ENCODE data around the gene MAPK7. TPM values are rescaled to one million over a fixed set of nuclear protein-coding genes. Genes with fewer than 3 reads are reported as not detected.
A peak's percentile ranks its signal among the peaks of the same experiment; 100 is the strongest.

The MAPK7 gene
- total and polyA plus RNA-seq, 10 of the 15 experiments (the other 5 are each of a cell fraction or from before 2014, with no cell fraction given), result 0.37 to 13.5 (median 5.6) TPM

DNA sequence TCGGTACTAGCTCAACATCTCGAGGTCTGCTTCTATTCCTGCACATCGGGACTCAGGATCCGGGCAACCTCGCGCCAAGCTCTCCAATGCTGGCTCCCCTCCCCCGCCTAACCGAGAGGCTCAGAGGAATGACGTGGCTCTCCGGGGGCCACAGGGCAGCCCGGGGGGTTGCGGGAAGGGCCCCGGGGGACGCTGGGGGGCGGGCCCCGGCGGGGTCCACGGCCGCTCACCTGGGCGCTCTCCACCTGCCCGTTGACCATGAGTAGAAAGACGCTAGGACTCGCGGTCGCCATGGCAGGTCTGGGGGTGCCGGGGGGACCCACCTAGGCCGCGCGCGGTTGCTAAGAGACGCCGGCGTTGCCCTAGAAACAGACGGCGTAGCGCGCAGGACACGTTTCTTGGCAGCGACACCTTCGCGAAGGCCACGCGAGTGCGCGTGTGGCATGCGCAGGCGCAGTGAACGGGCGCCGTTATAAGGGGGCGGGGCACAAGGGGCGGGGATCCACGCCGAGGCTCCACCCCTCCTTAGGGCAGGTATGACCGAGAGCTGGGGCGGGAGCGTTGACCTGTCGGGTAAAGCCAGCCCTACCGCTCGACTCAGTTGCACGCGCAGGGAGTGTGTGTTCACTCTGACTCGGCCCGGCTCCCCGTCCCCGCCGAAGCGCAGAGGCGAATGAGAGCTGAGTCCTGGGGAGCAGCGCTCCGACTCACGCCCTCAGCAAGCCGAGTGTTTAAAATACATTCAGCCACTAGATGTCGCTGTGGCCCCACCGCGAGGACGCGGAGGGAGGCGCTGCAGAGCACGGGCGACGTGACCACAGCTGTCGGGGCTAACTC is 15.8 kb upstream of the MAPK7 start, which contains the start of gene B9D1 (continued):
- TF ChIP-seq ZBTB4 (CRISPR knock-in tag; IDR thresholded peaks at IDR 0.05), result no peak
- no peak for TF ChIP-seq KAT2A (conservative IDR thresholded peaks at IDR 0.05; ENCODE audit: control insufficient read depth, low read depth, low read length)
- TF ChIP-seq MYB (IDR thresholded peaks at IDR 0.05; ENCODE audit: borderline replicate concordance, low read depth, low read length), result 0 out of 2 replicates have a peak, but pooled peaks have one; percentile 4
- no peak for TF ChIP-seq E4F1 (IDR thresholded peaks at IDR 0.05; ENCODE audit: borderline replicate concordance, partially characterized antibody)
- no peak for TF ChIP-seq NFYB (IDR thresholded peaks at IDR 0.05; ENCODE audit: insufficient read depth, low read depth, low read length)
- no peak for TF ChIP-seq RELA (IDR thresholded peaks at IDR 0.05; ENCODE audit: borderline replicate concordance, partially characterized antibody)
- peak; percentile 85 for TF ChIP-seq NRF1 (conservative IDR thresholded peaks at IDR 0.05; ENCODE audit: low read depth, low read length)
- no peak for TF ChIP-seq CHD4 (IDR thresholded peaks at IDR 0.05)
- TF ChIP-seq EZH2 (IDR thresholded peaks at IDR 0.05; ENCODE audit: borderline replicate concordance, control insufficient read depth, low read depth, low read length), result no peak
- peak; percentile 71; the same call in 1 of the 2 replicates for TF ChIP-seq CREM (IDR thresholded peaks at IDR 0.05; ENCODE audit: low read depth)
- peak; percentile 31; the same call in 1 of the 2 replicates for TF ChIP-seq CHD2 (IDR thresholded peaks at IDR 0.05; ENCODE audit: borderline replicate concordance, low read depth, low read length)
- TF ChIP-seq ZNF24 (IDR thresholded peaks at IDR 0.05), result no peak
- TF ChIP-seq, protein P1, sequence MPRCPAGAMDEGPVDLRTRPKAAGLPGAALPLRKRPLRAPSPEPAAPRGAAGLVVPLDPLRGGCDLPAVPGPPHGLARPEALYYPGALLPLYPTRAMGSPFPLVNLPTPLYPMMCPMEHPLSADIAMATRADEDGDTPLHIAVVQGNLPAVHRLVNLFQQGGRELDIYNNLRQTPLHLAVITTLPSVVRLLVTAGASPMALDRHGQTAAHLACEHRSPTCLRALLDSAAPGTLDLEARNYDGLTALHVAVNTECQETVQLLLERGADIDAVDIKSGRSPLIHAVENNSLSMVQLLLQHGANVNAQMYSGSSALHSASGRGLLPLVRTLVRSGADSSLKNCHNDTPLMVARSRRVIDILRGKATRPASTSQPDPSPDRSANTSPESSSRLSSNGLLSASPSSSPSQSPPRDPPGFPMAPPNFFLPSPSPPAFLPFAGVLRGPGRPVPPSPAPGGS (IDR thresholded peaks at IDR 0.05; ENCODE audit: borderline replicate concordance, insufficient read depth, low read depth, low read length, poor library complexity, severe bottlenecking), result no peak
- no peak; the same call in 1 of the 2 replicates for TF ChIP-seq USF2 (IDR thresholded peaks at IDR 0.05; ENCODE audit: borderline replicate concordance, low read depth, low read length)
- TF ChIP-seq RUNX3 (IDR thresholded peaks at IDR 0.05; ENCODE audit: low read length), result peak; percentile 77
- TF ChIP-seq MXI1 (IDR thresholded peaks at IDR 0.05; ENCODE audit: low read depth, low read length), result peak; percentile 98
- TF ChIP-seq ESRRA (IDR thresholded peaks at IDR 0.05; ENCODE audit: low read length), result no peak
- no peak; a peak in 1 of 4 replicates for TF ChIP-seq CEBPB (IDR thresholded peaks at IDR 0.05; ENCODE audit: borderline replicate concordance in 1 of 2, low read depth in 2 of 2, low read length in 2 of 2)
- TF ChIP-seq, protein P2, sequence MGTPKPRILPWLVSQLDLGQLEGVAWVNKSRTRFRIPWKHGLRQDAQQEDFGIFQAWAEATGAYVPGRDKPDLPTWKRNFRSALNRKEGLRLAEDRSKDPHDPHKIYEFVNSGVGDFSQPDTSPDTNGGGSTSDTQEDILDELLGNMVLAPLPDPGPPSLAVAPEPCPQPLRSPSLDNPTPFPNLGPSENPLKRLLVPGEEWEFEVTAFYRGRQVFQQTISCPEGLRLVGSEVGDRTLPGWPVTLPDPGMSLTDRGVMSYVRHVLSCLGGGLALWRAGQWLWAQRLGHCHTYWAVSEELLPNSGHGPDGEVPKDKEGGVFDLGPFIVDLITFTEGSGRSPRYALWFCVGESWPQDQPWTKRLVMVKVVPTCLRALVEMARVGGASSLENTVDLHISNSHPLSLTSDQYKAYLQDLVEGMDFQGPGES (IDR thresholded peaks at IDR 0.05), result no peak
